ENCODE data around the gene USHBP1. TPM values are rescaled to one million over a fixed set of nuclear protein-coding genes. Genes with fewer than 3 reads are reported as not detected.

Gene USHBP1
- total and polyA plus RNA-seq, 10 of the 15 experiments (the other 5 are each of a cell fraction or from before 2014, with no cell fraction given): 0.05 to 0.96 (median 0.22) TPM; not detected in 2

- Histone ChIP-seq H3K9me3 (replicated peaks; ENCODE audit: control insufficient read depth, insufficient read depth, low read length) (no peaks in the 10 kb centered on the region; the same call in 2 of the 3 replicates), H3K36me3 (ENCODE audit: control insufficient read depth in 2 of 2, insufficient read depth in 2 of 2, low read length in 1 of 2) (no peaks in the 10 kb centered on the region), H3K9ac (ENCODE audit: control insufficient read depth, insufficient read depth, low read length) (no peak overlapping the region), H3K27ac (ENCODE audit: control insufficient read depth, insufficient read depth) (no peak overlapping the region), H3K79me2 (ENCODE audit: control insufficient read depth, insufficient read depth, low read length) (no peaks in the 10 kb centered on the region), H3K4me1 (ENCODE audit: control insufficient read depth, insufficient read depth, low read length) (peaks cover 7% of the 10 kb centered on the region), H2AFZ (ENCODE audit: control insufficient read depth, low read depth, low read length) (peak overlapping the region; percentile 77), H3K4me2 (ENCODE audit: control insufficient read depth, insufficient read depth) (no peak overlapping the region; the same call in 1 of the 2 replicates), H3K27me3 (replicated peaks in 1 of 2; ENCODE audit: control insufficient read depth in 2 of 2, insufficient read depth in 2 of 2, low read length in 1 of 2) (no peaks in the 10 kb centered on the region), H3K4me3 (no peak overlapping the region), H4K20me1 (ENCODE audit: control insufficient read depth, insufficient read depth) (no peaks in the 10 kb centered on the region)
- RAD21 ChIA-PET (ENCODE audit: unreplicated experiment): interaction anchor here (0.7 to 2.3 kb wide), 7 partner anchors 10 to 192 kb away, joined by 3 to 12 read pairs (median 4); partner anchors contain the start of gene ANKLE1
- ATAC-seq: peak; percentile 100
- POLR2A ChIA-PET: interaction anchor here (0.6 kb wide), 1 partner anchor 48 kb away, joined by 3 read pairs; no protein-coding TSS in a partner anchor
- in situ Hi-C loops (cut with MboI) (no loop called here), intact Hi-C loops (cut with micrococcal nuclease; ENCODE audit: unreplicated experiment) (loop anchor here (1.0 to 10.0 kb wide), 3 partner anchors 21 to 486 kb away; no protein-coding TSS in a partner anchor)
- SMC1A ChIA-PET (ENCODE audit: uncharacterized antibody, unreplicated experiment): interaction anchor here (0.6 to 1.9 kb wide), 8 partner anchors 14 to 195 kb away, joined by 3 to 7 read pairs (median 4); partner anchors contain the start of genes ABHD8, MRPL34 and USE1
- FAIRE-seq: peak; percentile 96
- CTCF ChIA-PET: interaction anchor here (0.6 to 10.5 kb wide), 14 partner anchors 12 to 192 kb away, joined by 3 to 120 read pairs (median 4); partner anchors contain the start of genes ANKLE1, MRPL34 and USE1
- 3% methylated on average over 15 of the region's 15 CpGs for WGBS (ENCODE audit: insufficient coverage, insufficient replicate concordance, low lambda C conversion rate, missing lambda C conversion rate)
- DNase-seq (ENCODE audit: low read depth, low spot score): no peak
- BruUV-seq (replicated peaks): no TSS peak
- TF ChIP-seq BHLHE40 (IDR thresholded peaks at IDR 0.05; ENCODE audit: borderline replicate concordance in 1 of 2, low read depth in 2 of 2, low read length in 1 of 2) (0 out of 4 replicates have a peak, but pooled peaks of 1 of the 2 experiments have one; percentile 22), PAX5 (IDR thresholded peaks at IDR 0.05; ENCODE audit: borderline replicate concordance, low read depth, low read length) (0 out of 2 replicates have a peak, but pooled peaks have one; percentile 28), RAD21 (IDR thresholded peaks at IDR 0.05; ENCODE audit: insufficient read depth, low read depth, low read length) (peak; percentile 67), EP300 (IDR thresholded peaks at IDR 0.05; ENCODE audit: borderline replicate concordance in 1 of 2, control insufficient read depth in 1 of 2, low read depth in 2 of 2, low read length in 2 of 2) (no peak), POLR2AphosphoS5 (IDR thresholded peaks at IDR 0.05; ENCODE audit: low read length) (no peak), NR2C2 (IDR thresholded peaks at IDR 0.05; ENCODE audit: borderline replicate concordance, control insufficient read depth, insufficient read length, low read depth) (no peak), ZNF592 (IDR thresholded peaks at IDR 0.05) (no peak), TBL1XR1 (IDR thresholded peaks at IDR 0.05; ENCODE audit: low read depth, low read length) (no peak), PKNOX1 (IDR thresholded peaks at IDR 0.05) (peak; percentile 16; the same call in 1 of the 2 replicates), CHD4 (IDR thresholded peaks at IDR 0.05) (no peak), RFX5 (IDR thresholded peaks at IDR 0.05; ENCODE audit: low read depth, low read length) (0 out of 2 replicates have a peak, but pooled peaks have one; percentile 47), SP1 (IDR thresholded peaks at IDR 0.05; ENCODE audit: low read depth, low read length) (peak; percentile 23), ZBED1 (IDR thresholded peaks at IDR 0.05; ENCODE audit: borderline replicate concordance) (no peak), BCL11A (IDR thresholded peaks at IDR 0.05; ENCODE audit: low read depth, low read length) (no peak)
- TF ChIP-seq, protein P1, sequence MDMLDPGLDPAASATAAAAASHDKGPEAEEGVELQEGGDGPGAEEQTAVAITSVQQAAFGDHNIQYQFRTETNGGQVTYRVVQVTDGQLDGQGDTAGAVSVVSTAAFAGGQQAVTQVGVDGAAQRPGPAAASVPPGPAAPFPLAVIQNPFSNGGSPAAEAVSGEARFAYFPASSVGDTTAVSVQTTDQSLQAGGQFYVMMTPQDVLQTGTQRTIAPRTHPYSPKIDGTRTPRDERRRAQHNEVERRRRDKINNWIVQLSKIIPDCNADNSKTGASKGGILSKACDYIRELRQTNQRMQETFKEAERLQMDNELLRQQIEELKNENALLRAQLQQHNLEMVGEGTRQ (IDR thresholded peaks at IDR 0.05; ENCODE audit: borderline replicate concordance, low read depth, low read length): no peak
- TF ChIP-seq, protein P2, sequence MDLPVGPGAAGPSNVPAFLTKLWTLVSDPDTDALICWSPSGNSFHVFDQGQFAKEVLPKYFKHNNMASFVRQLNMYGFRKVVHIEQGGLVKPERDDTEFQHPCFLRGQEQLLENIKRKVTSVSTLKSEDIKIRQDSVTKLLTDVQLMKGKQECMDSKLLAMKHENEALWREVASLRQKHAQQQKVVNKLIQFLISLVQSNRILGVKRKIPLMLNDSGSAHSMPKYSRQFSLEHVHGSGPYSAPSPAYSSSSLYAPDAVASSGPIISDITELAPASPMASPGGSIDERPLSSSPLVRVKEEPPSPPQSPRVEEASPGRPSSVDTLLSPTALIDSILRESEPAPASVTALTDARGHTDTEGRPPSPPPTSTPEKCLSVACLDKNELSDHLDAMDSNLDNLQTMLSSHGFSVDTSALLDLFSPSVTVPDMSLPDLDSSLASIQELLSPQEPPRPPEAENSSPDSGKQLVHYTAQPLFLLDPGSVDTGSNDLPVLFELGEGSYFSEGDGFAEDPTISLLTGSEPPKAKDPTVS (IDR thresholded peaks at IDR 0.05; ENCODE audit: low read depth, low read length): no peak
Measured at GRCh38 chr19:17260842-17261325, 3.7 kb downstream of the USHBP1 start.

Data from GM12878 (cell line).